NCI-H2081 (cell line): ENCODE measurements around the gene NHLH2.
A peak's percentile ranks its signal among the peaks of the same experiment; 100 is the strongest.

Experiments used
- DNase-seq, 2 experiments: peaks; one replicate each; lab custom pipeline; 2025; lab: John Stamatoyannopoulos, UW

NHLH2 gene

GRCh38 chr1:115802416-115802815, 38.5 kb downstream of the NHLH2 start:
- no peak for DNase-seq

- DNase-seq, result no peak
These were observed 43.4 kb downstream of the NHLH2 start for GRCh38 chr1:115797486-115797885.

- peak; percentile 4 to 12 for DNase-seq
These were observed 44.0 kb downstream of the NHLH2 start for GRCh38 chr1:115796897-115797296.

- no peak for DNase-seq
These were observed 44.9 kb downstream of the NHLH2 start for GRCh38 chr1:115796036-115796435.

GRCh38 chr1:115794976-115795639, 45.8 kb downstream of the NHLH2 start:
- no peak for DNase-seq

GRCh38 chr1:115793162-115793561, 47.8 kb downstream of the NHLH2 start:
- peak in 1 of 2 experiments; percentile 0 for DNase-seq

- DNase-seq, result no peak
These were observed 49.1 kb downstream of the NHLH2 start for GRCh38 chr1:115791816-115792215.

- no peak for DNase-seq
These were observed 50.1 kb downstream of the NHLH2 start for GRCh38 chr1:115790846-115791245.

- no peak for DNase-seq
These were observed 50.6 kb downstream of the NHLH2 start for GRCh38 chr1:115790356-115790755.
